Fibroblast of lung (primary cell): ENCODE measurements around the gene RUFY3.

ENCODE experiments used
- CTCF ChIP-seq, 2 donors: IDR thresholded peaks in 1 of 2; conservative IDR thresholded peaks in 1 of 2; 1 replicate in 1 of 2; 2 replicates in 1 of 2; pipeline ENCODE4 v1.5.1; 2011 to 2012; ENCODE audit warnings: low read length in 2 of 2, control low read depth in 1 of 2, inconsistent platforms in 1 of 2, low read depth in 1 of 2, mild to moderate bottlenecking in 1 of 2
- EZH2 ChIP-seq: IDR thresholded peaks from 2 replicates; pipeline ENCODE4 v1.5.1; 2012; ENCODE audit warnings: low read length, control low read depth, mild to moderate bottlenecking; ENCODE audit errors: missing control alignments

- TF ChIP-seq CTCF (conservative IDR thresholded peaks at IDR 0.05 in 1 of 2, IDR thresholded peaks at IDR 0.05 in 1 of 2; ENCODE audit: low read depth in 1 of 2, low read length in 2 of 2): no peak
- TF ChIP-seq EZH2: no peak
Observed at GRCh38 chr4:70788733-70789132, 67.0 kb downstream of the RUFY3 start.
